GM19372 (cell line): ENCODE measurements around the gene ARHGAP15.

ENCODE experiments used
- ATAC-seq: cut with Tn5 transposase; IDR thresholded peaks from one replicate; pipeline ENCODE4 v1.9.1; 2021; ENCODE audit warnings: mild to moderate bottlenecking, low read depth, moderate library complexity; ENCODE audit not compliant: unreplicated experiment

The ARHGAP15 gene

GRCh38 chr2:143604566-143604959, 475.3 kb downstream of the ARHGAP15 start:
- no peak for ATAC-seq

- no peak for ATAC-seq
These were observed 478.2 kb downstream of the ARHGAP15 start for GRCh38 chr2:143607231-143608062.

GRCh38 chr2:143608063-143608423, 478.8 kb downstream of the ARHGAP15 start:
- no peak for ATAC-seq

GRCh38 chr2:143608758-143609157, 479.5 kb downstream of the ARHGAP15 start:
- ATAC-seq = no peak

- ATAC-seq = no peak
These were observed 482.1 kb downstream of the ARHGAP15 start for GRCh38 chr2:143611336-143611735.

GRCh38 chr2:143615562-143615961, 486.3 kb downstream of the ARHGAP15 start:
- ATAC-seq = no peak

- ATAC-seq = no peak
These were observed 487.2 kb downstream of the ARHGAP15 start for GRCh38 chr2:143616452-143616851.

GRCh38 chr2:143617803-143618415, 488.7 kb downstream of the ARHGAP15 start:
- no peak for ATAC-seq

- ATAC-seq = no peak
These were observed 492.9 kb downstream of the ARHGAP15 start for GRCh38 chr2:143622106-143622505.

GRCh38 chr2:143623231-143623908, 494.2 kb downstream of the ARHGAP15 start:
- ATAC-seq = no peak

GRCh38 chr2:143623909-143624260, 494.7 kb downstream of the ARHGAP15 start:
- ATAC-seq = no peak

GRCh38 chr2:143629340-143629739, 500.1 kb downstream of the ARHGAP15 start:
- ATAC-seq = no peak

- no peak for ATAC-seq
These were observed 503.6 kb downstream of the ARHGAP15 start for GRCh38 chr2:143632751-143633374.

GRCh38 chr2:143633419-143633818, 504.2 kb downstream of the ARHGAP15 start:
- no peak for ATAC-seq

- no peak for ATAC-seq
These were observed 506.1 kb downstream of the ARHGAP15 start for GRCh38 chr2:143635302-143635701.

- ATAC-seq = no peak
These were observed 506.7 kb downstream of the ARHGAP15 start for GRCh38 chr2:143635936-143636335.

GRCh38 chr2:143640826-143641225, 511.6 kb downstream of the ARHGAP15 start:
- no peak for ATAC-seq

GRCh38 chr2:143645921-143646645, 516.9 kb downstream of the ARHGAP15 start:
- no peak for ATAC-seq

- no peak for ATAC-seq
These were observed 520.1 kb downstream of the ARHGAP15 start for GRCh38 chr2:143649226-143649740.

- ATAC-seq = no peak
These were observed 523.5 kb downstream of the ARHGAP15 start for GRCh38 chr2:143652692-143653091.
